Right atrium auricular region (tissue), 2 donors: ENCODE data around the gene RHBDD2. TPM values are rescaled to one million over a fixed set of nuclear protein-coding genes. Genes with fewer than 3 reads are reported as not detected.
"Not testable (repeated sequence)": the region's sequence is repeated elsewhere in the genome, so short reads cannot be mapped to it uniquely, and the experiment has no call there.

Experiments used
- DNase-seq: peaks from one replicate; pipeline ENCODE4 v3.0.0-alpha.2; 2019; ENCODE audit warnings: low spot score
- H3K27ac ChIP-seq, 2 donors: fragments of 200-600 bp; sonication (generic); 1 replicate in 1 of 2; 2 replicates in 1 of 2; pipeline ENCODE4 v1.5.1; 2016 to 2019
- H3K27me3 ChIP-seq, 2 donors: fragments of 200-600 bp; sonication (generic); one replicate each; pipeline versions ENCODE4 v1.5.1 to v1.6.0; 2017 to 2019
- H3K36me3 ChIP-seq: fragments of 200-600 bp; sonication (generic); one replicate; pipeline ENCODE4 v1.5.1; 2016
- H3K4me1 ChIP-seq, 2 donors: fragments of 200-600 bp; sonication (generic); one replicate each; pipeline versions ENCODE4 v1.5.1 to v1.6.0; 2017 to 2019
- H3K4me3 ChIP-seq, 2 donors: fragments of 200-600 bp; sonication (generic); 1 replicate in 1 of 2; 2 replicates in 1 of 2; pipeline ENCODE4 v1.5.1; 2017 to 2019; ENCODE audit warnings: mild to moderate bottlenecking in 1 of 2, moderate library complexity in 1 of 2
- H3K9me3 ChIP-seq, 2 donors: fragments of 200-600 bp; sonication (generic); one replicate each; pipeline ENCODE4 v1.5.1; 2019
- total RNA-seq, 2 donors: library from RNA; depleted of rRNA; stranded (reverse); fragments of >200 nt; gene quantifications; one replicate each; pipeline ENCODE4 v1.1.0, GENCODE V29; 2016
- TF ChIP-seq, protein P1 (sequence below), 2 donors: fragments of 200-600 bp; sonication (generic); IDR thresholded peaks; one replicate each; pipeline ENCODE4 v1.5.1; 2019; ENCODE audit warnings: antibody characterized with exemption in 2 of 2

Gene RHBDD2
- total RNA-seq, 2 donors from 2014 or later: 43.5 to 60.0 TPM

DNA sequence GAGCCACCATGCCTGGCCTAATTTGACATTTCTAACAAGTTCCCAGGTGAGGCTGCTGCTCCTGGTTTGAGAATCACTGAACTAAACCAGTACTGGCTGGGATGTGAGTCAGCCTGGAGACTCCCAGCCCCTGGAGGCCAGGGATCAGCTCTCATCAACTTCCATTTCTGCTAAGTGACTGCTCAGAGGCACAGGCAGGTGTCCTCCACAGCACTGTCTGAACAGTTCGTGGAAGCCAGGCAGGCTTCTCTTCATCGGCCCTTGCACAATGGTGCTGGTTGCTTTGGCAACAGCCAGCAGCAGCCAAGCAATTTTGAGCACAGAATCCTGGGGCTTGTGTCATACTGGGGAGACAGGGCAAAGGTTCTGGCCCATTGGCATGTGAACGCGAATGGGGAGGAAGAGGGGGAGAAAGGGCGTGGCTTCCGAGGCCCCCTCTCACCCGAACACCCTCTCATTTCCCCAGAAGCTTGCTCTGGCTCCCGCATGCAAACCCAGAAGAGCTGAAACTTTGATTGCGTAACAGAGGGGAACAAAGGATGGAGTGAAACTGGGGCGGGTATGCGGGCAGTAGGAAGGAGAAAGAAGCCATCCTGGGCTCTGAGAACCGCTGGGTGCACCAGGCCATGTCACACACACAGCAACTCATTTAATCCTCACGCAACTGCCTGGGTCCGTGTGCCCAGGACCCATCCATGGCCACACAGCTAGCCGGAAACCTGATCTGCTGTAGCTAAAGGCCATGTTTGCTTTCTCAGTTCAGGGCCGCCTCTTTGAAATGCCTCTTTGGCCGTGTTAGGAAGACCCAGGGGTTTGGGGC is 27.2 kb downstream of the RHBDD2 start:
- TF ChIP-seq, protein P1, sequence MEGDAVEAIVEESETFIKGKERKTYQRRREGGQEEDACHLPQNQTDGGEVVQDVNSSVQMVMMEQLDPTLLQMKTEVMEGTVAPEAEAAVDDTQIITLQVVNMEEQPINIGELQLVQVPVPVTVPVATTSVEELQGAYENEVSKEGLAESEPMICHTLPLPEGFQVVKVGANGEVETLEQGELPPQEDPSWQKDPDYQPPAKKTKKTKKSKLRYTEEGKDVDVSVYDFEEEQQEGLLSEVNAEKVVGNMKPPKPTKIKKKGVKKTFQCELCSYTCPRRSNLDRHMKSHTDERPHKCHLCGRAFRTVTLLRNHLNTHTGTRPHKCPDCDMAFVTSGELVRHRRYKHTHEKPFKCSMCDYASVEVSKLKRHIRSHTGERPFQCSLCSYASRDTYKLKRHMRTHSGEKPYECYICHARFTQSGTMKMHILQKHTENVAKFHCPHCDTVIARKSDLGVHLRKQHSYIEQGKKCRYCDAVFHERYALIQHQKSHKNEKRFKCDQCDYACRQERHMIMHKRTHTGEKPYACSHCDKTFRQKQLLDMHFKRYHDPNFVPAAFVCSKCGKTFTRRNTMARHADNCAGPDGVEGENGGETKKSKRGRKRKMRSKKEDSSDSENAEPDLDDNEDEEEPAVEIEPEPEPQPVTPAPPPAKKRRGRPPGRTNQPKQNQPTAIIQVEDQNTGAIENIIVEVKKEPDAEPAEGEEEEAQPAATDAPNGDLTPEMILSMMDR (IDR thresholded peaks at IDR 0.05): no peak
- no peak overlapping the region for H3K4me3 ChIP-seq
- H3K27me3 ChIP-seq: no peaks in the 10 kb centered on the region
- no peaks in the 10 kb centered on the region for H3K9me3 ChIP-seq
- DNase-seq: peak; percentile 91
- no peaks in the 10 kb centered on the region for H3K36me3 ChIP-seq
- H3K4me1 ChIP-seq: no peaks in the 10 kb centered on the region
- H3K27ac ChIP-seq: peak overlapping the region in 1 of 2 donors; percentile 55

DNA sequence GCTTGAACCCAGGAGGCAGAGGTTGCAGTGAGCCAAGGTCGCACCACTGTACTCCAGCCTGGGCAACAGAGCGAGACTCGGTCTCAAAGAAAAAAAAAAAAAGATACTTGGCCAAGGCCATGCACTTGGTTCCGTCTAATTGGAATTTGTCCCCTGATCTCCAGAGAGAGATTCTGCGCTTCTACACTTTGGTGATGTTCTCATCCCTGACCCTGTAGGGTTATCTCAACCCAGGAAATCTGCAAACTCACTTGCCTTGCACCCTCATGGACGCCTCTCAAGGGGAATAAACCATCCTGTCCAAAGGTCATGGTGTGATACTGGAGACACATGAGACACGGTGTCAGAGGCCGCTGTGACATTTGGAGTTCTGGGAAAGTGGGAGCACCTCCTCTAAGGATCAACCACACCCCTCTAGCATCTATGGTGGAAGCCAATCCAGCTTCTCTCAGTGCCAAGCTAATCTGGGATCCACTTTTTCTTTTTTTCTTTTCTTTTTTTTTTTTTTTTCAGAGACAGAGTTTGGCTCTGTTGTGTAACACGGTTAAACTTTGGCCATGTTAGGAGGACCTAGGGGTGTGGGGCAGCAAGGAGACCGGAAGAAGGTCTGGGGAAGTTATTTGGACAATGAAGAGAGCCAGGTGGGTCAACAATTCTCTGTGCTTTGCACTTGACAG is 28.3 kb downstream of the RHBDD2 start:
- TF ChIP-seq, protein P1 (IDR thresholded peaks at IDR 0.05): no peak
- Histone ChIP-seq H3K4me1 (no peaks in the 10 kb centered on the region), H3K36me3 (no peaks in the 10 kb centered on the region), H3K27ac (no peak overlapping the region), H3K27me3 (no peaks in the 10 kb centered on the region), H3K9me3 (no peaks in the 10 kb centered on the region), H3K4me3 (no peak overlapping the region)
- DNase-seq: no peak

DNA sequence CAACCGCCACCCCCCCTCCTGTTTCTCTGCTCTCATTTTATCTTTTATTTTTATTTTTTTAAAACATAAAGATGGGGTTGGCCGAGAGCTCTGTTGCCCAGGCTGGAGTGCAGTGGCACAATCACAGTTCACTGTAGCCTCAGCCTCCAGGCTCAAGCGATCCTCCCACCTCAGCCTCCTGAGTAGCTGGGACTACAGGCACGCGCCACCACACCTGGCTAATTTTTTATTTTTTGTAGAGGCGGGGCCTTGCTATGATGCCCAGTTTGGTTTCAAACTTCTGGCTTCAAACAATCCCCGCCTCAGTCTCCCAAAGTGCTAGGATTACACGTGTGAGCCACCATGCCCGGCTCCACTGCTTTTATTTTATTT is 28.8 kb downstream of the RHBDD2 start:
- not testable (repeated sequence) for H3K9me3 ChIP-seq, H3K36me3 ChIP-seq, DNase-seq, H3K27me3 ChIP-seq, H3K4me1 ChIP-seq, H3K27ac ChIP-seq, H3K4me3 ChIP-seq

DNA sequence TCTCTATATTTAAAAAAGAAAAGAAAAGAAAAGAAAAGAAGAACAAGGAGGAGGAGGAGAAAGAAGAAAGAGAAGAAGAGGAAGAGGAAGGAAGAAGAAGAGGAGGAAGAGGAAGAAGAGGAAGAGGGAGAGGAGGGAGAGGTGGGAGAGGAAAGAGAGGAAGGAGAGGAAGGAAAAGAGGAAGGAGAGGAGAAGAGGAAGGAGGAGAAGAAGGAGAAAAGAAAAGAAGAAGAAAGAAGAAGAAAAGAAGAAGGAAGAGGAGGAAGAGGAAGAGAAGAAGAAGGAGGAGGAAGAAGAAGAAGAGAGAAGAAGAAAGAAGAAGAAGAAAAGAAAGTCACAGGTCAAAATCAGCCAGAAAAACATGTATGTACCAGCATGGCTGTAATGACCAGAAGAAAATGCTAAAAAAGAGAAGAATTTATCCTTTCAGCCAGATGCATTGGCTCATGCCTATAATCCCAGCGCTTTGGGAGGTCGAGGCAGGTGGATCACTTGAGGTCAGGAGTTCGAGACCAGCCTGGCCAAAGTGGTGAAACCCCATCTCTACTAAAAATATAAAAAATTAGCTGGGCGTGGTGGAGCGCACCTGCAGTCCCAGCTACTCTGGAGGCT is 30.8 kb downstream of the RHBDD2 start:
- DNase-seq: no peak
- Histone ChIP-seq H3K27me3 (no peaks in the 10 kb centered on the region), H3K36me3 (no peaks in the 10 kb centered on the region), H3K27ac (no peak overlapping the region), H3K4me1 (peaks cover 0 to 6% of the 10 kb centered on the region in 2 donors), H3K4me3 (no peak overlapping the region), H3K9me3 (no peaks in the 10 kb centered on the region)
- TF ChIP-seq, protein P1 (IDR thresholded peaks at IDR 0.05): no peak

DNA sequence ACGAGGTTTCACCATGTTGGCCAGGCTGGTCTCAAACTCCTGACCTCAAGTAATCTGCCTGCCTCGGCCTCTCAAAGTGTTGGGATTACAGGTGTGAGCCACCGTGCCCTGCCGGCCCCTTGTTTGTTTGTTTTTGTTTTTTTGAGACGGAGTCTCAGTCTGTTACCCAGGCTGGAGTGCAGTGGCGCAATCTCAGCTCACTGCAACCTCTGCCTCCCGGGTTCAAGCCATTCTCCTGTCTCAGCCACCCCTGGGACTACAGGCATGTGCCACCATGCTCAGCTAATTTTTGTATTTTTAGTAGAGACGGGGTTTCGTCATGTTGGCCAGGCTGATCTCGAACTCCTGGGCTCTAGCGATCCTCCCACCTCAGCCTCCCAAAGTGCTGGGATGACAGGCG is 32.4 kb downstream of the RHBDD2 start:
- not testable (repeated sequence) for H3K36me3 ChIP-seq, H3K9me3 ChIP-seq, H3K27me3 ChIP-seq, H3K4me3 ChIP-seq, DNase-seq, H3K27ac ChIP-seq
- H3K4me1 ChIP-seq: peaks cover 0 to 12% of the 10 kb centered on the region in 2 donors

DNA sequence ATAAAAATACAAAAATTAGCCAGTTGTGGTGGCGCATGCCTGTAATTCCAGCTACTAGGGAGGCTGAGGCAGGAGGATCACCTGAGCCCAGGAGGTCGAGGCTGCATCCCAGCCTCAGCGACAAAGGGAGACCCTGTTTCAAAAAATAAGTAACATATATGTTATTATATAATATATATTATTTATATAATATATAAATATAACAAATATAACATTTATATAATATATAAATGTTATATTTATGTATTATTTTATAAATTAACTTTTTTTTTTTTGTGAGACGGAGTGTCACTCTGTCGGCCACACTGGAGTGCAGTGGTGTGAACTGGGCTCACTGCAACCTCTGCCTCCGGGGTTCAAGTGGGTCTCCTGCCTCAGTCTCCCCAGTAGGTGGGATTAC is 34.6 kb downstream of the RHBDD2 start:
- peaks cover 0 to 22% of the 10 kb centered on the region in 2 donors for H3K4me1 ChIP-seq
- no peak for DNase-seq
- H3K27me3 ChIP-seq: no peaks in the 10 kb centered on the region
- H3K4me3 ChIP-seq: no peak overlapping the region
- H3K9me3 ChIP-seq: no peaks in the 10 kb centered on the region
- no peaks in the 10 kb centered on the region for H3K36me3 ChIP-seq
- TF ChIP-seq, protein P1 (IDR thresholded peaks at IDR 0.05): no peak
- H3K27ac ChIP-seq: no peak overlapping the region
